ENCODE data around the gene EXOC4. TPM values are rescaled to one million over a fixed set of nuclear protein-coding genes. Genes with fewer than 3 reads are reported as not detected.

EXOC4 gene
- polyA plus RNA-seq, 1 experiment: 45.9 TPM

GRCh38 chr7:133921635-133922182 is 668.8 kb downstream of the EXOC4 start:
- H3K36me3 ChIP-seq (ENCODE audit: control insufficient read depth, insufficient read depth, low read length): no peaks in the 10 kb centered on the region
- CTCF ChIA-PET: no interaction called here
- POLR2A ChIA-PET: no interaction called here
- no peaks in the 10 kb centered on the region for H3K27me3 ChIP-seq (ENCODE audit: control insufficient read depth, insufficient read depth, low read length)
- TF ChIP-seq CTCF (IDR thresholded peaks at IDR 0.05; ENCODE audit: insufficient read depth, low read depth, low read length): no peak
- no peak for DNase-seq (ENCODE audit: low read depth)
- no peak overlapping the region for H3K4me3 ChIP-seq (ENCODE audit: low read depth, low read length)

- TF ChIP-seq CTCF (IDR thresholded peaks at IDR 0.05; ENCODE audit: insufficient read depth, low read depth, low read length): no peak
- no peak for DNase-seq (ENCODE audit: low read depth)
- ChIA-PET CTCF (no interaction called here), POLR2A (no interaction called here)
- no peak overlapping the region for H3K4me3 ChIP-seq (ENCODE audit: low read depth, low read length)
- no peaks in the 10 kb centered on the region for H3K27me3 ChIP-seq (ENCODE audit: control insufficient read depth, insufficient read depth, low read length)
- no peaks in the 10 kb centered on the region for H3K36me3 ChIP-seq (ENCODE audit: control insufficient read depth, insufficient read depth, low read length)
These were observed 671.1 kb downstream of the EXOC4 start for GRCh38 chr7:133923974-133924373.

- ChIA-PET POLR2A (no interaction called here), CTCF (interaction anchor here (0.6 kb wide), 1 partner anchor 22 kb away, joined by 3 read pairs; no protein-coding TSS in a partner anchor)
- DNase-seq (ENCODE audit: low read depth): no peak
These were observed 678.2 kb downstream of the EXOC4 start for GRCh38 chr7:133931053-133931452.

GRCh38 chr7:133932591-133932990 is 679.7 kb downstream of the EXOC4 start:
- DNase-seq (ENCODE audit: low read depth): no peak
- POLR2A ChIA-PET: no interaction called here
- CTCF ChIA-PET: no interaction called here
- no peak overlapping the region for H3K4me3 ChIP-seq (ENCODE audit: low read depth, low read length)
- no peak for TF ChIP-seq CTCF (IDR thresholded peaks at IDR 0.05; ENCODE audit: insufficient read depth, low read depth, low read length)
- H3K36me3 ChIP-seq (ENCODE audit: control insufficient read depth, insufficient read depth, low read length): no peaks in the 10 kb centered on the region
- no peaks in the 10 kb centered on the region for H3K27me3 ChIP-seq (ENCODE audit: control insufficient read depth, insufficient read depth, low read length)

More at GRCh38 chr7:133931053-133931452, 678.2 kb downstream of the EXOC4 start:
- TF ChIP-seq CTCF (IDR thresholded peaks at IDR 0.05; ENCODE audit: insufficient read depth, low read depth, low read length): no peak
- H3K36me3 ChIP-seq (ENCODE audit: control insufficient read depth, insufficient read depth, low read length): no peaks in the 10 kb centered on the region
- H3K27me3 ChIP-seq (ENCODE audit: control insufficient read depth, insufficient read depth, low read length): no peaks in the 10 kb centered on the region
- no peak overlapping the region for H3K4me3 ChIP-seq (ENCODE audit: low read depth, low read length)

GRCh38 chr7:133934262-133934976 is 681.5 kb downstream of the EXOC4 start:
- no peak for DNase-seq (ENCODE audit: low read depth)
- POLR2A ChIA-PET: no interaction called here
- Histone ChIP-seq H3K36me3 (ENCODE audit: control insufficient read depth, insufficient read depth, low read length) (no peaks in the 10 kb centered on the region), H3K27me3 (ENCODE audit: control insufficient read depth, insufficient read depth, low read length) (no peaks in the 10 kb centered on the region), H3K4me3 (ENCODE audit: low read depth, low read length) (no peak overlapping the region)
- CTCF ChIA-PET: interaction anchor here (0.7 kb wide), 1 partner anchor 11 kb away, joined by 3 read pairs; no protein-coding TSS in a partner anchor
- no peak for TF ChIP-seq CTCF (IDR thresholded peaks at IDR 0.05; ENCODE audit: insufficient read depth, low read depth, low read length)
